GM23338 (cell line): Measurements from ENCODE around the gene BAG5.

ENCODE experiments used
- CREB1 ChIP-seq: fragments of 250-450 bp; sonication (Bioruptor Pico); IDR thresholded peaks from 2 replicates; pipeline ENCODE4 v1.5.0; 2020; ENCODE audit warnings: low read depth, mild to moderate bottlenecking, moderate library complexity
- EZH2 ChIP-seq: fragments of 200-600 bp; sonication (generic); IDR thresholded peaks from one replicate; pipeline ENCODE4 v1.8.0; 2017; ENCODE audit warnings: antibody characterized with exemption, mild to moderate bottlenecking, low read depth; ENCODE audit not compliant: unreplicated experiment
- EZH2phosphoT487 ChIP-seq: fragments of 200-600 bp; sonication (generic); IDR thresholded peaks from one replicate; pipeline ENCODE4 v1.8.1; 2018; ENCODE audit warnings: antibody characterized with exemption; ENCODE audit not compliant: unreplicated experiment
- NANOG ChIP-seq: IDR thresholded peaks from 2 replicates; pipeline ENCODE4 v1.6.1; 2016; ENCODE audit warnings: antibody characterized with exemption, borderline replicate concordance
- POLR2AphosphoS5 ChIP-seq: IDR thresholded peaks from 2 replicates; pipeline ENCODE4 v1.6.1; 2016; ENCODE audit warnings: antibody characterized with exemption, low read depth
- STAT1 ChIP-seq: IDR thresholded peaks from one replicate; pipeline ENCODE4 v1.6.1; 2016; ENCODE audit warnings: antibody characterized with exemption; ENCODE audit not compliant: unreplicated experiment
- ZNF331 ChIP-seq: fragments of 250-450 bp; sonication (Bioruptor Pico); IDR thresholded peaks from 2 replicates; pipeline ENCODE4 v1.5.0; 2020; ENCODE audit warnings: low read depth, mild to moderate bottlenecking, moderate library complexity
- TF ChIP-seq, protein P1 (sequence below), 2 experiments: fragments of 200-600 bp in 1 of 2; sonication (generic) in 1 of 2; conservative IDR thresholded peaks; 2 replicates each; pipeline versions ENCODE4 v1.5.1 to v1.6.1; 2016 to 2017; ENCODE audit warnings: antibody characterized with exemption in 2 of 2, low read depth in 2 of 2, mild to moderate bottlenecking in 2 of 2, moderate library complexity in 1 of 2
- TF ChIP-seq, protein P2 (sequence below): IDR thresholded peaks from one replicate; pipeline ENCODE4 v1.6.1; 2018; ENCODE audit warnings: antibody characterized with exemption; ENCODE audit not compliant: unreplicated experiment

DNA sequence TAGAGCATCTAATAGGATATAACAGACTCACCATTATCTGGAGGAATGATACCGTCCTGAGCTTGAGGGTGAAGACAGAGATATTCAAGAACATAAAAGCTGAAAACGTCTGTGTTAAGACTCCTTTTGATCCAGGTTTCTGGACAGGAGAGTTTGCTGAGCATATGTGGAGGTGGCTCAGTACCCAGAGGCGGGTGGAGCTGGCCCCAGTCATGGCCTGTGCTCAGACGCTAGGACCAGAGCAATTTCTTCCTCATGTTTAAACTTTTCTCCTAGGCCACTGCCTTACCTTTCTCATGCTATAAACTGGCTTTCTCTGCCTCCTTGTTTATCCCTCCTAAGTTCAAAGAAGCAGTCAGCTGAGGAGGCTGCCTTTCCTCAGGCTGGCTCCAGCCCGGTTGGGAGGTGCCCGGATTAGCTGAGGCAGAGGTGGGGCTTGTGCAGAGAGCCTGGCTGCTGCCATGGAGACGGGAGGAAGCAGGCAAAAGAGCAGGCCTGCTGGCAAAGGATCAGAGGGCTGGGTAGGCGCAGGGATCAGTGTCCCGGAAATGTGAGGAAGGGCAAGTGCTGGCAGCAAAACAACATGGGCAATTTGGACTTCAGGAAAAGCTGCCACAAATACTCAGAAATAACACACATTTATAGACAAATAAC lies 14.0 kb upstream of the BAG5 start:
- TF ChIP-seq, protein P1, sequence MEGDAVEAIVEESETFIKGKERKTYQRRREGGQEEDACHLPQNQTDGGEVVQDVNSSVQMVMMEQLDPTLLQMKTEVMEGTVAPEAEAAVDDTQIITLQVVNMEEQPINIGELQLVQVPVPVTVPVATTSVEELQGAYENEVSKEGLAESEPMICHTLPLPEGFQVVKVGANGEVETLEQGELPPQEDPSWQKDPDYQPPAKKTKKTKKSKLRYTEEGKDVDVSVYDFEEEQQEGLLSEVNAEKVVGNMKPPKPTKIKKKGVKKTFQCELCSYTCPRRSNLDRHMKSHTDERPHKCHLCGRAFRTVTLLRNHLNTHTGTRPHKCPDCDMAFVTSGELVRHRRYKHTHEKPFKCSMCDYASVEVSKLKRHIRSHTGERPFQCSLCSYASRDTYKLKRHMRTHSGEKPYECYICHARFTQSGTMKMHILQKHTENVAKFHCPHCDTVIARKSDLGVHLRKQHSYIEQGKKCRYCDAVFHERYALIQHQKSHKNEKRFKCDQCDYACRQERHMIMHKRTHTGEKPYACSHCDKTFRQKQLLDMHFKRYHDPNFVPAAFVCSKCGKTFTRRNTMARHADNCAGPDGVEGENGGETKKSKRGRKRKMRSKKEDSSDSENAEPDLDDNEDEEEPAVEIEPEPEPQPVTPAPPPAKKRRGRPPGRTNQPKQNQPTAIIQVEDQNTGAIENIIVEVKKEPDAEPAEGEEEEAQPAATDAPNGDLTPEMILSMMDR (conservative IDR thresholded peaks at IDR 0.05; ENCODE audit: low read depth in 2 of 2), result no peak
- TF ChIP-seq EZH2phosphoT487, result no peak
- no peak for TF ChIP-seq ZNF331 (CRISPR knock-in tag)
- no peak for TF ChIP-seq EZH2
- no peak for TF ChIP-seq NANOG
- TF ChIP-seq STAT1, result no peak
- TF ChIP-seq POLR2AphosphoS5, result no peak
- no peak for TF ChIP-seq CREB1 (CRISPR knock-in tag)
- TF ChIP-seq, protein P2, sequence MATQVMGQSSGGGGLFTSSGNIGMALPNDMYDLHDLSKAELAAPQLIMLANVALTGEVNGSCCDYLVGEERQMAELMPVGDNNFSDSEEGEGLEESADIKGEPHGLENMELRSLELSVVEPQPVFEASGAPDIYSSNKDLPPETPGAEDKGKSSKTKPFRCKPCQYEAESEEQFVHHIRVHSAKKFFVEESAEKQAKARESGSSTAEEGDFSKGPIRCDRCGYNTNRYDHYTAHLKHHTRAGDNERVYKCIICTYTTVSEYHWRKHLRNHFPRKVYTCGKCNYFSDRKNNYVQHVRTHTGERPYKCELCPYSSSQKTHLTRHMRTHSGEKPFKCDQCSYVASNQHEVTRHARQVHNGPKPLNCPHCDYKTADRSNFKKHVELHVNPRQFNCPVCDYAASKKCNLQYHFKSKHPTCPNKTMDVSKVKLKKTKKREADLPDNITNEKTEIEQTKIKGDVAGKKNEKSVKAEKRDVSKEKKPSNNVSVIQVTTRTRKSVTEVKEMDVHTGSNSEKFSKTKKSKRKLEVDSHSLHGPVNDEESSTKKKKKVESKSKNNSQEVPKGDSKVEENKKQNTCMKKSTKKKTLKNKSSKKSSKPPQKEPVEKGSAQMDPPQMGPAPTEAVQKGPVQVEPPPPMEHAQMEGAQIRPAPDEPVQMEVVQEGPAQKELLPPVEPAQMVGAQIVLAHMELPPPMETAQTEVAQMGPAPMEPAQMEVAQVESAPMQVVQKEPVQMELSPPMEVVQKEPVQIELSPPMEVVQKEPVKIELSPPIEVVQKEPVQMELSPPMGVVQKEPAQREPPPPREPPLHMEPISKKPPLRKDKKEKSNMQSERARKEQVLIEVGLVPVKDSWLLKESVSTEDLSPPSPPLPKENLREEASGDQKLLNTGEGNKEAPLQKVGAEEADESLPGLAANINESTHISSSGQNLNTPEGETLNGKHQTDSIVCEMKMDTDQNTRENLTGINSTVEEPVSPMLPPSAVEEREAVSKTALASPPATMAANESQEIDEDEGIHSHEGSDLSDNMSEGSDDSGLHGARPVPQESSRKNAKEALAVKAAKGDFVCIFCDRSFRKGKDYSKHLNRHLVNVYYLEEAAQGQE, result no peak
